ENCODE measurements around the gene EVC2. TPM values are rescaled to one million over a fixed set of nuclear protein-coding genes. Genes with fewer than 3 reads are reported as not detected.
A peak's percentile ranks its signal among the peaks of the same experiment; 100 is the strongest.

The EVC2 gene
- total RNA-seq, 1 experiment from 2014 or later, result 7.8 TPM

DNA sequence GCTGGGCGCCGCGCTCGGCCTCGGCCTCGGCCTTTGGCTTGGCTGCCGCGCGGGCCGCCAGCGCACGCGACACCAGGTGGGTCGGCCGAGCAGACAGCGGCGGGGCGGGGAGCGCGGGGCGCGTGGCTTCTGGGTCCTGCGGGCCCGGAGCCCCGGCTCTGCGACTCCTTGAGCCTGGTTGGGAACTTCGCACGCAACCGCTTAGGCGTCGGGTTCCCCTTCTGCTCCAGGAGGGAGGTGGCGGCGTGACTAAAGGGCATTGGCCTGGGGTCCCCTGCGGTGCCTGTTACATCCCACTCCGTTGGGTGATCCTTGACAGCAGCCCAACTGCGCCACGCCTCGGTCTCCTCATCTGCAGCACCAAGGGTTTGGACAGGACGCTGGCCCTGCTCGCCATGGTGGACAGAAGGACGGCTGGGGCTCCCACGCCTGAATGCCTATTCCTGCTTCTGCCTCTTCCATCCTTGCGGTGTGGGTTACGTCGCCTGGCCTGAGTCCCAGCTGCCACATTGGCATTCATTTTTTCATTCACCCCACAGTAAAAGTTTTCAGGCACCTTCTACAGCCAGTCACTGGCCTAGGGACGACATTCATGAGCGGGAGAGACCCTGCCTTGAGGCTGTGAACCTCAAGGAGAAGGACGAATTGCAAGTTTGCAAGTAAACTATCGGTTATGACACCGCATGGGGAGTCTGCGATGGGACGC, 3.3 kb upstream of the EVC2 start:
- H2BK5ac ChIP-seq (ENCODE audit: insufficient read length, low read length), result no peak overlapping the region
- no peak overlapping the region for H4K91ac ChIP-seq (ENCODE audit: insufficient read length, low read depth, low read length)
- Mint-ChIP-seq H3K4me1 (peaks cover 23 to 34% of the 10 kb centered on the region in 2 experiments), H3K4me3 (peak overlapping the region; percentile 68 to 85), H3K27me3 (ENCODE audit: low read depth) (peaks cover 26% of the 10 kb centered on the region), H3K36me3 (ENCODE audit: insufficient read depth in 1 of 3, low read depth in 3 of 3) (peaks cover 11 to 23% (median 17%) of the 10 kb centered on the region in 3 experiments), H3K9me3 (peaks cover 13% of the 10 kb centered on the region in 2 experiments), H3K27ac (no peak overlapping the region)
- no peak overlapping the region for H3K4ac ChIP-seq (ENCODE audit: low read depth, low read length)
- H3T11ph ChIP-seq (ENCODE audit: low read length), result no peak overlapping the region
- no peaks in the 10 kb centered on the region for H3K9me3 ChIP-seq (ENCODE audit: control insufficient read depth, low read depth, low read length)
- no peak overlapping the region for H4K8ac ChIP-seq (replicated peaks; ENCODE audit: insufficient read length, low read depth, low read length)
- H2BK120ac ChIP-seq (ENCODE audit: low read depth, low read length, poor library complexity, severe bottlenecking), result no peak overlapping the region
- no peaks in the 10 kb centered on the region for H4K20me1 ChIP-seq (ENCODE audit: control insufficient read depth, insufficient read depth, insufficient read length)
- no peak overlapping the region for H2BK20ac ChIP-seq (ENCODE audit: low read depth, low read length, poor library complexity, severe bottlenecking)
- H2BK12ac ChIP-seq (ENCODE audit: insufficient read length, low read depth, low read length), result no peak overlapping the region
- H3K23ac ChIP-seq (ENCODE audit: insufficient read length, low read depth, low read length), result no peak overlapping the region
- H3K27me3 ChIP-seq (ENCODE audit: insufficient read depth, low read length), result peaks cover 5% of the 10 kb centered on the region; the same call in 1 of the 2 replicates
- peak; percentile 57 for DNase-seq
- no peak for TF ChIP-seq CTCF (conservative IDR thresholded peaks at IDR 0.05)
- peak overlapping the region; percentile 47 for H3K4me2 ChIP-seq (ENCODE audit: insufficient read depth, insufficient read length, low read length)
- H3K79me2 ChIP-seq (ENCODE audit: insufficient read depth, low read length), result no peaks in the 10 kb centered on the region; the same call in 1 of the 2 replicates
- no peak overlapping the region; the same call in 1 of the 2 replicates for H3K14ac ChIP-seq (ENCODE audit: insufficient read depth, low read length)
- WGBS (ENCODE audit: extremely low coverage, insufficient read length, low lambda C conversion rate), result no CpG with 5 or more reads among the region's 52 CpGs
- H3K56ac ChIP-seq (ENCODE audit: insufficient read length, low read depth, low read length), result no peak overlapping the region
- no peak overlapping the region for H2AK5ac ChIP-seq (ENCODE audit: insufficient read length, low read length)
- no peak overlapping the region for H2BK15ac ChIP-seq (ENCODE audit: low read depth, low read length)
- no peaks in the 10 kb centered on the region for H3K4me1 ChIP-seq (ENCODE audit: insufficient read depth, low read length)
- no peak overlapping the region for H3K27ac ChIP-seq (ENCODE audit: insufficient read length, low read depth, low read length)
- H2AFZ ChIP-seq (ENCODE audit: low read length), result no peak overlapping the region
- H3K23me2 ChIP-seq (ENCODE audit: insufficient read length, low read depth, low read length, poor library complexity, severe bottlenecking), result peaks cover 23% of the 10 kb centered on the region
- H3K18ac ChIP-seq (ENCODE audit: insufficient read length, low read depth, low read length), result no peak overlapping the region
- no peak overlapping the region for H4K5ac ChIP-seq (ENCODE audit: insufficient read length, low read depth, low read length)
- no peak overlapping the region for H3K9ac ChIP-seq (ENCODE audit: extremely low read depth, insufficient read length, low read length)
- H3K79me1 ChIP-seq (ENCODE audit: insufficient read depth, low read depth, low read length, poor library complexity, severe bottlenecking), result no peaks in the 10 kb centered on the region
